ENCODE results near the gene MFAP4.

- TF ChIP-seq YY1 (IDR thresholded peaks at IDR 0.05; ENCODE audit: insufficient read depth, insufficient read length) (no peak), SUZ12 (IDR thresholded peaks at IDR 0.05; ENCODE audit: extremely low read depth, insufficient read depth, insufficient read length) (no peak)
Observed at GRCh38 chr17:19387921-19388521, 1.0 kb upstream of the MFAP4 start.
